ENCODE data around the gene ETNPPL.
"Not testable (repeated sequence)": the region's sequence is repeated elsewhere in the genome, so short reads cannot be mapped to it uniquely, and the experiment has no call there.

Gene ETNPPL

DNA sequence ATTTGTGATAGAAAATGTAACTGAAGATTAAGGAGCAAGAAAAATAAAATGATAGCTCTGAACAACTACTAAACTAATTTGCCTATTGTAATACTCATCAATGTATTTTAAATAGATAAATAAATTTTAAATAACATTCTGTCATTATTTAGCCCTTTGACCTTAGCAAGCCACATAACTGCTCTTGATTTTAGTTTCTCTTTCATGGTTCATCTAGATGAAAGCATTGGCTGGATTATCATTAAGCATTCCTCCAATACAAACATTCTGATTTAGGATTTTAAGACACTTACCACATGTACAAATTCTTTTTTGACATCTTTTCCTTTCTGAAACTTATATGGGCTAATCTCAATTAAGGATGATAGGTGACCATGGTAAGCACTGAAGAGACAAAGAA, 8.5 kb downstream of the ETNPPL start:
- DNase-seq, result no peak

GRCh38 chr4:108751321-108751720, 11.5 kb downstream of the ETNPPL start:
- no peak for DNase-seq

- DNase-seq, result no peak
Measured at GRCh38 chr4:108749119-108749518, 13.7 kb downstream of the ETNPPL start.

GRCh38 chr4:108746511-108746910, 16.3 kb downstream of the ETNPPL start:
- DNase-seq, result no peak

DNA sequence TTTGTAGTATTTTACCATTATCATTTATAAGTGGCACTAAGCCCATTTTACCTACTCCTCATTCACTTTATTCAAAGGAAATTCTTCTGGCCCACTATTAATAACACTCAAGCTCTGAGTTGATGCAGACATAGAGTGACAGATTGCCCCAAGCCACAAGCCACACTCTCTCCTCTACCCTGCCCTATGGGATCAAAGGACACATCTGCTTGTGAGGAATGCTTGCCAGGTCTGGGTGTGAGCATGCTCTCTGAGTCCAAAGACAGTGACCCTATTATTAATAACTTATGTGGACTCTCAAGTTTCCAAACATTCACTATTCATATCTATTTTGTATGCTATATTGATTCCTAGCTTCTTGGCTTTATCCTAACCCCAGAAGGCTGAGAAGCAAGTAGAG, 18.5 kb downstream of the ETNPPL start:
- DNase-seq, result no peak

- no peak for DNase-seq
Measured at GRCh38 chr4:108742451-108743420, 20.1 kb downstream of the ETNPPL start.

DNA sequence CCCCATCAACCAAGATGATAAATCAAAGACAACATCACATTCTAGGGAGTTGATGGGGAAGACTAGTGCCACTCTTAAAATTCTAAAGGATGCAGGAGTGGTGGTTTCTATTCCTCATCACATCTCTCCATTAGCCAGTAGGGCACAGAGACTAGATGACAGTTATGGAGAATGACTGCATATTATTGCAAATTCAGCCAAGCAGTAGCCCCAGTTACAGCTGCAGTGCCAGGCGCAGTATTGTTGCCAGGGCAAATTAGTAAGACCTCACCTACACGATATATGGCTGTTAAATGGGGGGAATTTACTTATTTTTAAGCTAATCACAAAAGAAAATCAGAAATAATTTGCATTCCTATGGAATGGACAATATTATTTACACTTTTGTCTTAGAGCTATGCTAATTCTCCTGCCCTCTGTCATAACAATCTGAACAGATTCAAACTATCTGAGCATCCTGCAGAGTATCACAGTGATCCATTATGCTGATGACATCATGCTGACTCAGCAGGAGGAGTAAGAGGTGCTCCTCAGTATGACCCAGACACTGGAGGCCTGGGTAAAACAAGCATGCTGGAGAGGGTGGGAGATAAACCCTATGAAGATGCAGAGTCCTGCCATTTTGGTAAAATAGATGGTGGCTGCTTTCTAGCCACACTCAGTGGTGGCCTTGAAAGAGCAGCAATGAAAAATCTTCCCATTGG, 24.7 kb downstream of the ETNPPL start:
- no peak for DNase-seq

GRCh38 chr4:108731006-108731405, 31.8 kb downstream of the ETNPPL start:
- no peak for DNase-seq

DNA sequence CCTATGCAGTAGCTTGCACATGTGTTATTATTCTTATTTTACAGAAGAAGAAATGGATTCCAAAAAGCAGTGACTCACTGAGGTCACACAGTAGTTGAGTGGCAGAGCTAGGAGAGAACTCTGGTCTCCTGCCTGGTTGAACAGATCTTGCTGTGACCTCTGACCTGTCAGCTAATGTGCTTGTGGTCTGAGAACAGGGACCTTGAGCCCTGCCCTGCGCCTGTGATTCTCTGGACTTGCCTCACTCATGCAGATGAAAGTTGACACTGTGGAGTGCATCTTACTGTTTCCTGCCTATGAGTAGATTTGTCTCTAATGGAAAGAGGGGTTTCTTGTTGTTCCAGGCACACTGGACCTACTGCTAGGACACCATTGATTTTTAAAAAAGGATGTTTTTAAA, 32.3 kb downstream of the ETNPPL start:
- no peak for DNase-seq

GRCh38 chr4:108729731-108730130, 33.1 kb downstream of the ETNPPL start:
- DNase-seq, result no peak

- DNase-seq, result no peak
Measured at GRCh38 chr4:108725457-108725856, 37.4 kb downstream of the ETNPPL start.

DNA sequence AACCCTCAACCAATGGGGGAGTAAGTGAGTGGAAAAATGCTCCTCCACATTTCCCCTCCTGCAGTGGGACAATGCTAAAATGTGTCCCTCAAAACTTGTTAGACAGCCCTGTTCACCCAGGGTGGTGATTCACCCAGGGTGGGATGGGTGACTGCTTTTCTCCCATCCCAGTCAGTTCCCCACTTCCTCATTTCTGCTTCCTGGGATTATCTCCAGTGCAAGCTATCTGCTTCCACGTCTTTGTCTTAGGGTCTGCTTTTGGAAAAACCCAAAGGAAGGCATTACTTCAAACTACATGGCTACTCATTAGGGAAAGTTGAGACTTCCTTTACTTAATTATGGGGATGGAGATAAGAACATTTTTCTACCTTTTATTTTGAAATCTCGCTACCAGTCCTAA, 45.5 kb downstream of the ETNPPL start:
- DNase-seq, result no peak

- DNase-seq, result no peak
Measured at GRCh38 chr4:108716340-108716739, 46.5 kb downstream of the ETNPPL start.

- DNase-seq, result no peak
Measured at GRCh38 chr4:108714880-108715279, 48.0 kb downstream of the ETNPPL start.

DNA sequence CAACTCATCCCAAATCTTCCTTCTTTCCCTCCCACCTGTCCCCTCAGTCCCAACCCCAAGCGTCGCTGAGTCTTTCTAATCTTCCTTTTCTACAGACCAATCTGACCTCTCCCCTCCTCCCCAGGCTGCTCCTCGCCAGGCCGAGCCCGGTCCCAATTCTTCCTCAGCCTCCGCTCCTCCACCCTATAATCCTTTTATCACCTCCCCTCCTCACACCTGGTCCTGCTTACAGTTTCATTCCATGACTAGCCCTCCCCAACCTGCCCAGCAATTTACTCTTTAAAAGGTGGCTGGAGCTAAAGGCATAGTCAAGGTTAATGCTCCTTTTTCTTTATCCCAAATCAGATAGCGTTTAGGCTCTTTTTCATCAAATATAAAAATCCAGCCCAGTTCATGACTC, 52.3 kb downstream of the ETNPPL start:
- DNase-seq, result not testable (repeated sequence)

GRCh38 chr4:108709722-108710121, 53.1 kb downstream of the ETNPPL start:
- no peak for DNase-seq

DNA sequence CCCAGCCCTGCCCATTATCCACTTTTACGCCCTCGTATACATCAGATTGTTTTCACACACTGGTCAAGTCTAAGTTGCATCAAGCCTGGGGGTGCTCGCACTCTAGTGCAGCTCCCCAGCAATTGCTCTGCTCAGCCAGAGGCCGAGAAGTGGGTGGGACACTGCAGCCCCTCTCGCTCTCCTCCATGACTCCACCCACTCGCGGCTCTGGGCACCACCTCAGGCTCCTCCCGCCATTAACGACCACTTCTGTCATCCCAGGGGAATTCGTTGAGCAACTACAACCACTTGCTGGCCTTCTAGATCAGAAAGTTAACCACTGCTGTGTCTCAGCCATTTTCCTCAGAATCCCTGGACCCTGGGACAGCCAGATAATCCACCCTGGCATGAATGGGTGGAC, 53.6 kb downstream of the ETNPPL start:
- DNase-seq, result no peak

GRCh38 chr4:108706289-108706688, 56.6 kb downstream of the ETNPPL start:
- DNase-seq, result no peak

- DNase-seq, result no peak
Measured at GRCh38 chr4:108703966-108704365, 58.9 kb downstream of the ETNPPL start.

- no peak for DNase-seq
Measured at GRCh38 chr4:108703370-108703769, 59.5 kb downstream of the ETNPPL start.

DNA sequence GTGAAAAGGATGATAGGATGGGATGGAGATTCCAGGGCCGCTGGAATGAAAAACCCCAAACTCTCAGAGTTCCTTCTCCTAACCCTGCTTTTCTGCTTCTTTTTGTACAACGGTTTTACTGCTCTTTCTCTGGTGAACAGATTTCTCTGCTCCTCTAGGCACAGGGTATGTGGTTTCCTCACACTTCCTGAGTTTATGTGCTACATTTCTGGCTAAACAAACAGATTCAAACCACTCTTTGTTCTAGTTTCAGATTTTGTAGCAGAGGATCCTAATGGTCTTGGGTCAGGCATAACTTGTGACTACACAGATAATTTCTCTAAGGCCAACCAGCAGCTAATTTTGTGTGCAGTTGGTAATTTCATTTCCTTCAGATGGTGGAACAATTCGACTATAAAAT, 59.9 kb downstream of the ETNPPL start:
- DNase-seq, result no peak

DNA sequence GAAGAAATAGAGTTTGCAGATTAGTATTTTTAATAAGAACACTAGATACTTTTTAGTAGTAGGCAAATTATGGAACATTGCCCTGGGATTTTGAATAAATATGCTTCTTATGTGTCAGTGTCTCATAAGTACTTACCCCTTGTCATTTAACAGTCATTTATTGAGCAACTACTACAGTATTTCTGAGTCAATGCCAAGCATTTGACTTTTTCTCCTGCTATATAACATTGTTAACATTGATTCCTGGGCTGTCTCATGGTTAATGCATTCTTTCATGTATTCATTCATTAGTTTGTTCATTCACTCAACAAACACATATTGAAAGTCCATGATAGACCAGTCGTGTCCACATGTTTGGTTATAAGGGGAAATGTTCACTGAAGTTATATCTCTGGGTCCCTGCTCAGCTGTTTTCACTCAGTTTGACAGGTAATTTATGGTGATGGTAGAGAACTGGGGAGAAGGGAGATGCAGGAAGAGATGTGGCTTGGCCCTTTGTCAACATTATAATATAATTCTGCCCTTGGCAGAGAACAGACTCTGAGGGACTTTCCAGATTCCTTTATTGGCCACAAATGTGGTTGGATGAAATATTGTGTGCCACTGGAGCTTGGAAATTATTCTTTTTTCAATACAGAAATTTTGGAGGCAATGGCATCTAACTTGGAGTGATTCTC, 62.6 kb downstream of the ETNPPL start:
- DNase-seq, result no peak

DNA sequence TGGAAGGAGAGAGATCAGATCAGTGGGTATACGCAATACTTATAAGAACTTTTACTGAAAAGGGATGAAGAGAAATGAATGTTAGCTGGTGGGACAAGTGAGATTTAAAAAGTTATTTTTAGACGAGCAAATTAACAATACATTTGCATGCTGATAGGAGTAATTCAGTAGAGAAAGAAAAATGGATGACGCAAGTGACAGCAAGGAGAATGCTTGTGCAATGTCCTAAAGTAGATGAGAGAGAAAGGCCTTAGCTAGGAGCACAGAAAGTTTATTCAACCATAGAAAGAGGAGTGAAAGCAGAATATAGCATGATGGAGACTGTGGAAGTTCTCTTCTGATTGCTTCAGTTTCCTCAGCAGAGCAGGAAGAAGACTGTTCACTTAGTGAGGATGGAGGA, 66.7 kb downstream of the ETNPPL start:
- no peak for DNase-seq

GRCh38 chr4:108695062-108695461, 67.8 kb downstream of the ETNPPL start:
- no peak for DNase-seq
